Endodermal cell (in vitro differentiated cells): ENCODE data around the gene RND1. TPM values are rescaled to one million over a fixed set of nuclear protein-coding genes. Genes with fewer than 3 reads are reported as not detected.

ENCODE experiments used
- DNase-seq: peaks from one replicate; pipeline ENCODE4 v3.0.0-alpha.2; 2017
- H3K27ac ChIP-seq: 2 replicates; pipeline ENCODE4 v1.5.1; 2013; ENCODE audit warnings: mild to moderate bottlenecking, low read depth, low read length, moderate library complexity
- H3K27me3 ChIP-seq: 2 replicates; pipeline ENCODE4 v1.6.1; 2013; ENCODE audit warnings: mild to moderate bottlenecking, low read length, moderate library complexity; ENCODE audit not compliant: insufficient read depth, control insufficient read depth, poor library complexity, severe bottlenecking
- H3K36me3 ChIP-seq: 2 replicates; pipeline ENCODE4 v1.7.0; 2013; ENCODE audit warnings: mild to moderate bottlenecking, low read length, moderate library complexity; ENCODE audit not compliant: control insufficient read depth, insufficient read depth
- H3K4me1 ChIP-seq: one replicate; pipeline ENCODE4 v1.7.0; 2013; ENCODE audit warnings: low read length; ENCODE audit not compliant: control insufficient read depth, insufficient read depth
- H3K4me3 ChIP-seq: 2 replicates; pipeline ENCODE4 v1.5.1; 2013; ENCODE audit warnings: mild to moderate bottlenecking, low read length, moderate library complexity
- H3K9ac ChIP-seq: 2 replicates; pipeline ENCODE4 v1.6.1; 2013; ENCODE audit warnings: mild to moderate bottlenecking, low read length, moderate library complexity; ENCODE audit not compliant: poor library complexity, severe bottlenecking; ENCODE audit errors: extremely low read depth
- H3K9me3 ChIP-seq: 2 replicates; pipeline ENCODE4 v1.6.1; 2013; ENCODE audit warnings: mild to moderate bottlenecking, low read length, moderate library complexity; ENCODE audit not compliant: control insufficient read depth
- H3K27ac Mint-ChIP-seq: 2 replicates; pipeline ENCODE4 v1.8.0; 2020; ENCODE audit warnings: mixed read lengths
- H3K27me3 Mint-ChIP-seq: 2 replicates; pipeline ENCODE4 v1.8.0; 2021; ENCODE audit warnings: mild to moderate bottlenecking, mixed read lengths; ENCODE audit not compliant: insufficient read depth
- H3K36me3 Mint-ChIP-seq: 2 replicates; pipeline ENCODE4 v1.8.0; 2020; ENCODE audit warnings: low read depth, mixed read lengths
- H3K4me1 Mint-ChIP-seq: 2 replicates; pipeline ENCODE4 v1.8.0; 2020; ENCODE audit warnings: mixed read lengths
- H3K4me3 Mint-ChIP-seq: 2 replicates; pipeline ENCODE4 v1.8.0; 2020; ENCODE audit warnings: mild to moderate bottlenecking, moderate library complexity, mixed read lengths
- H3K9me3 Mint-ChIP-seq: 2 replicates; pipeline ENCODE4 v1.8.0; 2020; ENCODE audit warnings: mild to moderate bottlenecking, mixed read lengths
- WGBS, 2 experiments: methylation state at CpG; one replicate each; pipeline versions ENCODE4 v1.1.5 to v1.1.7; 2013; ENCODE audit warnings: missing lambda C conversion rate in 2 of 2, mixed read lengths in 1 of 2; ENCODE audit not compliant: insufficient coverage in 1 of 2, insufficient read length in 1 of 2; 5-methylcytosine and 5-hydroxymethylcytosine counted together
- total RNA-seq, 2 donors: library from RNA; stranded (reverse); fragmentation: NEBNext Ultra II Directional in 1 of 2; extraction: Animal tissue kit (Norgen Biotek cat#: 25700) in 1 of 2; gene quantifications; 2 replicates in 1 of 2; 3 replicates in 1 of 2; pipeline ENCODE4 v1.2.1, GENCODE V29; 2021
- TF ChIP-seq, protein P1 (sequence below): fragments of 200-600 bp; sonication (generic); conservative IDR thresholded peaks from 2 replicates; pipeline ENCODE4 v1.5.0; 2021; ENCODE audit warnings: antibody characterized with exemption, mild to moderate bottlenecking

The RND1 gene
- total RNA-seq, 2 donors from 2014 or later = 10.7 to 18.9 TPM

DNA sequence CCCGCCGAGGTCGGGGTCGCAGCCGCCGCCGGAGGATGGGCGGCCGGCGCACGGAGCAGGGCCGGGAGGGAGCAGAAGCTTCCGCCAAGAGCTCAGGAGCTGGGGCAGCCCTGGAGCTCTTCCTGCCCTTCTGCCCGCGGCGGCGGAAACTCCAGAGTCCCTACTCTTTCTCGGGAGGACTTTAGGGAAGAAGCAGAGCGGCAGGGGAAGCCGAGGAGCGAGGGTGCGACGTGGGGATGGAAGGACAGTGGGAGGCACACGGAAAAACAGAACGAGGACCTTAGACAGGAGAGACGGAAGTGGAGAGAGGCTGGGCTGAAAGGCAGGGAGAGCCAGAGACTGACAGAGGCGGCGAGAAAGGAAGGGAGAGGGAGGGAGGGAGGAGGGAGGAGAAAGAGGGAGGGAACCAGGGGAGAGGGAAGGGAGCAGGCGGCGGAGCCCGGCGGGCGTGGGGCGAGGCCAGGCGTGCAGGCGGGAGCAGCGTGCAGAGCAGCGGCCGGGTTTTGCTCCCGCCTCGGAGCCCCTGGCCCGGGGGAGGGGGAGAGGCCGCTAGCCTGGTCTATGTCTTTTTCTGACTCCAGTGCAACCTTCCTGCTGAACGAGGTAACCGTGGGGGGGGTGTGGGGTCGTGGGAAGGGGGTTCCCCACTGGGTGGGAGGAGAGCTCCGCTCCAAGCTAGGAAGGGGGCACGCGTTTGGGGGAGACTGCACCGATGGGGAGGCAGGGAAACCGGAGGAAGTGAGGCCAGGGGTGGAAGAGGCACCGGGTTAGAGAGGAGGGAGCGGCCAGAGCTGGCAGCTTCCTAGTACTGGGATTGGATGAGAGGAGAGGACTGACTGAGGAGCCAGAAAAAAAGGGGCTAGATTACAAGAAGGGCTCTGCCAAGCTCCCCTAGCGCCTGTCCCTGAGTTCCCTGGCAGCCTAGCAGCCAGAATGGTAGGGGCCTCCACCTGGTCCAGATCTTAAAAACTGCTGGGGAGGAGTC lies 50.3 kb downstream of the RND1 start:
- Mint-ChIP-seq H3K36me3 (no peaks in the 10 kb centered on the region), H3K4me3 (peak overlapping the region; percentile 77), H3K9me3 (no peaks in the 10 kb centered on the region), H3K27me3 (peaks cover 76% of the 10 kb centered on the region), H3K27ac (peak overlapping the region; percentile 54), H3K4me1 (peaks cover 36% of the 10 kb centered on the region)
- 1% methylated on average over 22 to 54 of the region's 54 CpGs for WGBS, 2 experiments
- H3K27ac ChIP-seq = peak overlapping the region; percentile 25
- H3K9me3 ChIP-seq = no peaks in the 10 kb centered on the region
- H3K27me3 ChIP-seq = no peaks in the 10 kb centered on the region
- peaks cover 12% of the 10 kb centered on the region for H3K4me1 ChIP-seq
- DNase-seq = peak; percentile 94
- TF ChIP-seq, protein P1, sequence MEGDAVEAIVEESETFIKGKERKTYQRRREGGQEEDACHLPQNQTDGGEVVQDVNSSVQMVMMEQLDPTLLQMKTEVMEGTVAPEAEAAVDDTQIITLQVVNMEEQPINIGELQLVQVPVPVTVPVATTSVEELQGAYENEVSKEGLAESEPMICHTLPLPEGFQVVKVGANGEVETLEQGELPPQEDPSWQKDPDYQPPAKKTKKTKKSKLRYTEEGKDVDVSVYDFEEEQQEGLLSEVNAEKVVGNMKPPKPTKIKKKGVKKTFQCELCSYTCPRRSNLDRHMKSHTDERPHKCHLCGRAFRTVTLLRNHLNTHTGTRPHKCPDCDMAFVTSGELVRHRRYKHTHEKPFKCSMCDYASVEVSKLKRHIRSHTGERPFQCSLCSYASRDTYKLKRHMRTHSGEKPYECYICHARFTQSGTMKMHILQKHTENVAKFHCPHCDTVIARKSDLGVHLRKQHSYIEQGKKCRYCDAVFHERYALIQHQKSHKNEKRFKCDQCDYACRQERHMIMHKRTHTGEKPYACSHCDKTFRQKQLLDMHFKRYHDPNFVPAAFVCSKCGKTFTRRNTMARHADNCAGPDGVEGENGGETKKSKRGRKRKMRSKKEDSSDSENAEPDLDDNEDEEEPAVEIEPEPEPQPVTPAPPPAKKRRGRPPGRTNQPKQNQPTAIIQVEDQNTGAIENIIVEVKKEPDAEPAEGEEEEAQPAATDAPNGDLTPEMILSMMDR = no peak
- H3K36me3 ChIP-seq = no peaks in the 10 kb centered on the region
- H3K4me3 ChIP-seq = peak overlapping the region; percentile 93
- H3K9ac ChIP-seq = peak overlapping the region; percentile 50

DNA sequence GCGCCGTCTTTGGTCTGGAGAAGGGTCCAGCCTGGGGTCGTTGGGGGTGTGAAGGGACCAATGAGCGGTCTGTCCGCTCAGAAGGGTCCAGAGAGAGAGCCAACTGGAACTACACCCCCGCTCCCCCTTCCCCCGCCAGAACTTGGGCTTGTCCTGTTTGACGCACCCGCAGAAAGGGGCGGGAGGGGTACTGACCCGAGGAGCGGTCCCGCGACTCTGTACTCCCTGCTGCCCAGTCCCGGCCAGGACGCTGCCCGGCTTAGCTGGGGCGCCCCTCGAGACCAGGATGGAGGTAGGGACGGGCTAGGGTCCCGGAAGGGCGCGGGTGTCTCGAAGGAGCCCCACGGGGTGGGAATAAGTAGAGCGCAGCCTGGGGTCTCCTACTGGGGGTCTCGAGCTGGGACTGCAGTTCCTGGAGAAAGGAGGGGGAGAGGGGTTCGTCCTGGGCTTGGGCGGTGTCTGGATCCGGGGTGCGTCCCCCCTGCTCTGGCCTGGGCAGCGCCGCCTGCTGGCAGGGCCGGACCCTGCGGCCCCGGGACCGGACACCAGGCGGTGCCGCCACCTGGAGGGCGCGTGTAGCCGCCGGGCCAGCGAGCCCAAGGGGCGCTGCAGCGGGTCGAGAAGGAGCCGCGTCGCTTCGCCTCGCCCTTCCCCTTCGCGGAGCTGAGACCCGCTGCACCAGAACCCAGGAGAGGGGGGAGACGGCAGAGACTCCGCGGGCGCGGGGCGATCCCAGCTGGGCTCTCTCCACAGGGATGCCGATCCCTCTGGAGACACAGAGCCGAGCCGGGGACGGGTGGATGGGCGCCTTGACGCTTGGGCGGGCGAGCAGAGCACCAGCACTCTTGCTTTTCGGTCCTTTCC lies 51.2 kb downstream of the RND1 start:
- peaks cover 71% of the 10 kb centered on the region for H3K27me3 Mint-ChIP-seq
- peak overlapping the region; percentile 61 for H3K27ac Mint-ChIP-seq
- H3K27ac ChIP-seq = peak overlapping the region; percentile 35
- whole genome bisulfite sequencing, 2 experiments = 1 to 2% methylated on average over 13 to 70 of the region's 70 CpGs
- TF ChIP-seq, protein P1 = peak; percentile 100
- H3K27me3 ChIP-seq = no peaks in the 10 kb centered on the region
- DNase-seq = peak; percentile 96
- H3K4me1 ChIP-seq = peaks cover 12% of the 10 kb centered on the region
- no peaks in the 10 kb centered on the region for H3K36me3 ChIP-seq
- H3K4me1 Mint-ChIP-seq = peaks cover 35% of the 10 kb centered on the region
- H3K9me3 Mint-ChIP-seq = no peaks in the 10 kb centered on the region
- peak overlapping the region; percentile 77 for H3K4me3 Mint-ChIP-seq
- H3K4me3 ChIP-seq = peak overlapping the region; percentile 93
- H3K9ac ChIP-seq = peak overlapping the region; percentile 50
- no peaks in the 10 kb centered on the region for H3K36me3 Mint-ChIP-seq
- H3K9me3 ChIP-seq = no peaks in the 10 kb centered on the region

DNA sequence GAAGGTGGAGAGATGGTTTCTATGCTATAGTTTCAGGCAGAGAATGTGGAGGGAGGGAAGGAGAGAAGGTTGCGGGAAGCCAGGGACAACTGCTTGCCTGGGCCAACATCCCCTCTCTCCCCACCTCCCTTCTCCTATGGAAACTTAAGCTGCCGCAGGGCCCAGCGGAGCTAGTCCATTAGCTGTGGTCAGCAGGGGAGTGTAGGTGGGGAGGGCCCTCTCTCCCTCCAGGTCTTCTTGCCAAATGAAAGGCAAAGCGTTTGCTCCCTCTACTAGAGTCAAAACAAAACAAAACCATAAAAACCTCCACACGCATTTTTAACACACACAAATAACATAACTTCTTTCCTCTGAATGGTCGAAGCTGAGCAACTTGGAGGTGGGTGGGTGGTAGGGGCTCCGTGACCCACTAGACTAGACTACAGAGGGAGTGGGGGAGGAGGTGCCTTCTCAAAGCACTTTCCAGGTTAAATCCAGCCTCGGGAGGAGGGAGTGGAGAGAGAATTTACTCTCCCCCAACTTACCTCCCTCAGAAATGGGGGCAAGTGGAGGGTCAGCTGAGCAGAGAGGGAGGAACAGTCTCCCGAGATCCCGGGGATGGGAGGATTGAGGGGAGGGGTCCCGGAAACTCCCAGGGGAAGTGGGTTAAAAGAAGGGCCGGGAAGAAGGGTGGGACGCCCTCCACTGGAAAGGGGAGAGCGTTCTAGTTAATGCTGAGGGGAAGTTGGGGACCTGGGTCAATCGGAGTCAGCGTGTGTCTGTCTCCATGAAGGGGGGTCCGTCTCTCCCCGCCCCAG lies 52.0 kb downstream of the RND1 start:
- Histone ChIP-seq H3K27me3 (no peaks in the 10 kb centered on the region), H3K27ac (no peak overlapping the region), H3K9ac (peak overlapping the region; percentile 42), H3K4me1 (peaks cover 12% of the 10 kb centered on the region), H3K4me3 (peak overlapping the region; percentile 93), H3K9me3 (no peaks in the 10 kb centered on the region), H3K36me3 (no peaks in the 10 kb centered on the region)
- H3K9me3 Mint-ChIP-seq = no peaks in the 10 kb centered on the region
- H3K27me3 Mint-ChIP-seq = peaks cover 63% of the 10 kb centered on the region
- 0 to 8% methylated on average over 3 to 16 of the region's 18 CpGs for WGBS, 2 experiments
- peak overlapping the region; percentile 61 for H3K27ac Mint-ChIP-seq
- H3K36me3 Mint-ChIP-seq = no peaks in the 10 kb centered on the region
- DNase-seq = peak; percentile 88
- H3K4me1 Mint-ChIP-seq = peaks cover 29% of the 10 kb centered on the region
- peak overlapping the region; percentile 77 for H3K4me3 Mint-ChIP-seq
- TF ChIP-seq, protein P1 = no peak
